HG02642 (cell line): Measurements from ENCODE around the gene SLC25A21.
"Not testable (repeated sequence)": the region's sequence is repeated elsewhere in the genome, so short reads cannot be mapped to it uniquely, and the experiment has no call there.

Experiments used
- ATAC-seq: cut with Tn5 transposase; IDR thresholded peaks from one replicate; pipeline ENCODE4 v1.9.1; 2021; ENCODE audit warnings: mild to moderate bottlenecking; ENCODE audit not compliant: unreplicated experiment, poor library complexity

The SLC25A21 gene

GRCh38 chr14:36997843-36998242, 174.6 kb downstream of the SLC25A21 start:
- ATAC-seq = no peak

- ATAC-seq = no peak
These were observed 175.4 kb downstream of the SLC25A21 start for GRCh38 chr14:36996857-36997590.

GRCh38 chr14:36996133-36996856, 176.1 kb downstream of the SLC25A21 start:
- no peak for ATAC-seq

GRCh38 chr14:36989806-36990205, 182.6 kb downstream of the SLC25A21 start:
- ATAC-seq = no peak

- ATAC-seq = no peak
These were observed 183.4 kb downstream of the SLC25A21 start for GRCh38 chr14:36988989-36989388.

GRCh38 chr14:36988568-36988967, 183.8 kb downstream of the SLC25A21 start:
- ATAC-seq = no peak

GRCh38 chr14:36986407-36986806, 186.0 kb downstream of the SLC25A21 start:
- ATAC-seq = no peak

GRCh38 chr14:36981832-36982529, 190.4 kb downstream of the SLC25A21 start:
- ATAC-seq = no peak

- not testable (repeated sequence) for ATAC-seq
These were observed 192.0 kb downstream of the SLC25A21 start for GRCh38 chr14:36980413-36980812.

- no peak for ATAC-seq
These were observed 192.5 kb downstream of the SLC25A21 start for GRCh38 chr14:36979863-36980262.

- ATAC-seq = no peak
These were observed 195.8 kb downstream of the SLC25A21 start for GRCh38 chr14:36976571-36977023.

- no peak for ATAC-seq
These were observed 196.6 kb downstream of the SLC25A21 start for GRCh38 chr14:36975834-36976233.

- no peak for ATAC-seq
These were observed 197.4 kb downstream of the SLC25A21 start for GRCh38 chr14:36974985-36975384.

GRCh38 chr14:36973806-36974442, 198.5 kb downstream of the SLC25A21 start:
- no peak for ATAC-seq

- no peak for ATAC-seq
These were observed 201.0 kb downstream of the SLC25A21 start for GRCh38 chr14:36971263-36971855.

- ATAC-seq = no peak
These were observed 204.4 kb downstream of the SLC25A21 start for GRCh38 chr14:36967892-36968555.

GRCh38 chr14:36955967-36956366, 216.4 kb downstream of the SLC25A21 start:
- no peak for ATAC-seq

GRCh38 chr14:36955376-36955775, 217.0 kb downstream of the SLC25A21 start:
- ATAC-seq = no peak

GRCh38 chr14:36952689-36953088, 219.7 kb downstream of the SLC25A21 start:
- ATAC-seq = no peak
